GM12878 (cell line): ENCODE measurements around the gene GMDS. TPM values are rescaled to one million over a fixed set of nuclear protein-coding genes. Genes with fewer than 3 reads are reported as not detected.
A peak's percentile ranks its signal among the peaks of the same experiment; 100 is the strongest.

ENCODE experiments used
- BHLHE40 ChIP-seq, 2 experiments: fragments of 450-650 bp in 1 of 2; IDR thresholded peaks; 2 replicates each; pipeline ENCODE4 v1.6.1; 2011 to 2017; ENCODE audit warnings: low read depth in 2 of 2, borderline replicate concordance in 1 of 2, improper control_type of control experiment in 1 of 2, low read length in 1 of 2, mild to moderate bottlenecking in 1 of 2
- CBX3 ChIP-seq: fragments of 200-600 bp; sonication (generic); IDR thresholded peaks from 2 replicates; pipeline ENCODE4 v1.6.1; 2016; ENCODE audit warnings: low read depth, borderline replicate concordance
- CEBPZ ChIP-seq: fragments of 150-350 bp; IDR thresholded peaks from 2 replicates; pipeline ENCODE4 v1.6.1; 2016; ENCODE audit warnings: low read depth, low read length
- CHD1 ChIP-seq: IDR thresholded peaks from 2 replicates; pipeline ENCODE4 v1.6.1; 2012; ENCODE audit warnings: low read depth, low read length, improper control_type of control experiment
- CHD2 ChIP-seq: IDR thresholded peaks from 2 replicates; pipeline ENCODE4 v1.6.1; 2011; ENCODE audit warnings: low read depth, low read length, improper control_type of control experiment, borderline replicate concordance
- EGR1 ChIP-seq, 2 experiments: IDR thresholded peaks; 1 replicate in 1 of 2; 2 replicates in 1 of 2; pipeline ENCODE4 v1.6.1; 2011 to 2012; ENCODE audit warnings: low read depth in 2 of 2, low read length in 2 of 2, borderline replicate concordance in 1 of 2, mild to moderate bottlenecking in 1 of 2, moderate library complexity in 1 of 2
- ETV6 ChIP-seq, 2 experiments: fragments of 450-650 bp in 1 of 2; IDR thresholded peaks in 1 of 2; conservative IDR thresholded peaks in 1 of 2; 2 replicates each; pipeline ENCODE4 v1.6.1; 2014; ENCODE audit warnings: antibody characterized with exemption in 1 of 2, borderline replicate concordance in 1 of 2, low read depth in 1 of 2, mild to moderate bottlenecking in 1 of 2, moderate library complexity in 1 of 2
- FOS ChIP-seq: IDR thresholded peaks from 3 replicates; pipeline ENCODE4 v1.6.1; 2011; ENCODE audit warnings: borderline replicate concordance; ENCODE audit not compliant: insufficient read length; ENCODE audit errors: extremely low read depth
- MTA3 ChIP-seq: IDR thresholded peaks from 2 replicates; pipeline ENCODE4 v1.6.1; 2012; ENCODE audit warnings: low read length, inconsistent platforms, borderline replicate concordance
- MYC ChIP-seq: IDR thresholded peaks from 2 replicates; pipeline ENCODE4 v1.6.1; 2011; ENCODE audit warnings: mild to moderate bottlenecking, low read length, moderate library complexity, inconsistent platforms; ENCODE audit not compliant: insufficient read depth, insufficient replicate concordance, insufficient read length, severe bottlenecking
- NFXL1 ChIP-seq: fragments of 450-650 bp; IDR thresholded peaks from 2 replicates; pipeline ENCODE4 v1.6.1; 2017; ENCODE audit warnings: antibody characterized with exemption, mild to moderate bottlenecking, borderline replicate concordance
- SMAD1 ChIP-seq: fragments of 450-650 bp; IDR thresholded peaks from 2 replicates; pipeline ENCODE4 v1.6.1; 2018; ENCODE audit warnings: mild to moderate bottlenecking, low read depth; ENCODE audit not compliant: partially characterized antibody
- SMAD5 ChIP-seq: IDR thresholded peaks from 2 replicates; pipeline ENCODE4 v1.6.1; 2016; ENCODE audit warnings: antibody characterized with exemption, low read depth
- SMARCA5 ChIP-seq: fragments of 450-650 bp; IDR thresholded peaks from 2 replicates; pipeline ENCODE4 v1.6.1; 2017; ENCODE audit warnings: mild to moderate bottlenecking
- WRNIP1 ChIP-seq: IDR thresholded peaks from 2 replicates; pipeline ENCODE4 v1.6.1; 2011; ENCODE audit warnings: low read depth, low read length, improper control_type of control experiment, borderline replicate concordance
- YBX1 ChIP-seq: fragments of 450-650 bp; IDR thresholded peaks from 2 replicates; pipeline ENCODE4 v1.6.1; 2016; ENCODE audit warnings: antibody characterized with exemption
- YY1 ChIP-seq: IDR thresholded peaks from 2 replicates; pipeline ENCODE4 v1.6.1; 2011; ENCODE audit warnings: low read depth, mild to moderate bottlenecking, low read length
- ZZZ3 ChIP-seq: IDR thresholded peaks from 2 replicates; pipeline ENCODE4 v1.6.1; 2011; ENCODE audit warnings: low read depth; ENCODE audit not compliant: control insufficient read depth, insufficient read length
- polyA plus RNA-seq, 11 experiments: library from polyadenylated mRNA; depleted of rRNA in 4 of 11; unstranded in 6 of 11; stranded (reverse) in 5 of 11; fragments of >200 nt; fragmentation: Nextera tagmentation in 4 of 11; fragmentation: Illumina TruSeq in 1 of 11; extraction: Ambion mirVana in 4 of 11; extraction: Trizol in 1 of 11; gene quantifications; 1 replicate in 1 of 11; 2 replicates in 10 of 11; pipeline versions ENCODE4 v1.2.1 to v1.2.3, GENCODE V29; 2011 to 2016; ENCODE audit warnings: inconsistent platforms in 2 of 11, missing spikeins in 2 of 11, low read depth in 1 of 11
- total RNA-seq, 4 experiments: library from RNA; depleted of rRNA in 3 of 4; stranded (reverse); fragments of >200 nt in 3 of 4; fragmentation: Illumina TruSeq in 1 of 4; extraction: Trizol in 1 of 4; gene quantifications; 2 replicates each; pipeline versions ENCODE4 v1.2.1 to v1.2.3, GENCODE V29; 2013 to 2021
- TF ChIP-seq, protein P1 (sequence below): IDR thresholded peaks from 2 replicates; pipeline ENCODE4 v1.6.1; 2012; ENCODE audit warnings: low read depth, low read length, improper control_type of control experiment
- TF ChIP-seq, protein P2 (sequence below): IDR thresholded peaks from 2 replicates; pipeline ENCODE4 v1.6.1; 2011; ENCODE audit warnings: borderline replicate concordance, low read depth, mild to moderate bottlenecking, moderate library complexity, mixed read lengths, low read length; ENCODE audit not compliant: insufficient read depth; ENCODE audit errors: extremely low read length
- TF ChIP-seq, protein P3 (sequence below): fragments of 450-650 bp; IDR thresholded peaks from 2 replicates; pipeline ENCODE4 v1.6.1; 2017; ENCODE audit warnings: low read depth, mild to moderate bottlenecking, moderate library complexity
- TF ChIP-seq, protein P4 (sequence below): IDR thresholded peaks from 2 replicates; pipeline ENCODE4 v1.6.1; 2012; ENCODE audit warnings: low read depth, low read length, improper control_type of control experiment

The GMDS gene
- total and polyA plus RNA-seq, 10 of the 15 experiments (the other 5 are each of a cell fraction or from before 2014, with no cell fraction given): 0.61 to 53.8 (median 29.3) TPM

- TF ChIP-seq, protein P1, sequence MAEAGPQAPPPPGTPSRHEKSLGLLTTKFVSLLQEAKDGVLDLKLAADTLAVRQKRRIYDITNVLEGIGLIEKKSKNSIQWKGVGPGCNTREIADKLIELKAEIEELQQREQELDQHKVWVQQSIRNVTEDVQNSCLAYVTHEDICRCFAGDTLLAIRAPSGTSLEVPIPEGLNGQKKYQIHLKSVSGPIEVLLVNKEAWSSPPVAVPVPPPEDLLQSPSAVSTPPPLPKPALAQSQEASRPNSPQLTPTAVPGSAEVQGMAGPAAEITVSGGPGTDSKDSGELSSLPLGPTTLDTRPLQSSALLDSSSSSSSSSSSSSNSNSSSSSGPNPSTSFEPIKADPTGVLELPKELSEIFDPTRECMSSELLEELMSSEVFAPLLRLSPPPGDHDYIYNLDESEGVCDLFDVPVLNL: no peak
- TF ChIP-seq BHLHE40 (IDR thresholded peaks at IDR 0.05; ENCODE audit: borderline replicate concordance in 1 of 2, low read depth in 2 of 2, low read length in 1 of 2) (peak; percentile 58 to 94), NFXL1 (no peak), YY1 (peak; percentile 54; the same call in 1 of the 2 replicates), MYC (no peak), SMAD5 (no peak; the same call in 1 of the 2 replicates), MTA3 (no peak), CHD2 (no peak), CHD1 (no peak), SMARCA5 (0 out of 2 replicates have a peak, but pooled peaks have one; percentile 68), FOS (no peak), WRNIP1 (no peak), YBX1 (no peak), ZZZ3 (no peak), EGR1 (IDR thresholded peaks at IDR 0.05; ENCODE audit: borderline replicate concordance in 1 of 2, low read depth in 2 of 2, low read length in 2 of 2) (peak in 1 of 2 experiments; percentile 80; a peak in 2 of 3 replicates), CEBPZ (no peak), ETV6 (conservative IDR thresholded peaks at IDR 0.05 in 1 of 2, IDR thresholded peaks at IDR 0.05 in 1 of 2; ENCODE audit: borderline replicate concordance in 1 of 2, low read depth in 1 of 2) (no peak), SMAD1 (no peak), CBX3 (no peak)
- TF ChIP-seq, protein P2, sequence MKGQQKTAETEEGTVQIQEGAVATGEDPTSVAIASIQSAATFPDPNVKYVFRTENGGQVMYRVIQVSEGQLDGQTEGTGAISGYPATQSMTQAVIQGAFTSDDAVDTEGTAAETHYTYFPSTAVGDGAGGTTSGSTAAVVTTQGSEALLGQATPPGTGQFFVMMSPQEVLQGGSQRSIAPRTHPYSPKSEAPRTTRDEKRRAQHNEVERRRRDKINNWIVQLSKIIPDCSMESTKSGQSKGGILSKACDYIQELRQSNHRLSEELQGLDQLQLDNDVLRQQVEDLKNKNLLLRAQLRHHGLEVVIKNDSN: no peak
- TF ChIP-seq, protein P3, sequence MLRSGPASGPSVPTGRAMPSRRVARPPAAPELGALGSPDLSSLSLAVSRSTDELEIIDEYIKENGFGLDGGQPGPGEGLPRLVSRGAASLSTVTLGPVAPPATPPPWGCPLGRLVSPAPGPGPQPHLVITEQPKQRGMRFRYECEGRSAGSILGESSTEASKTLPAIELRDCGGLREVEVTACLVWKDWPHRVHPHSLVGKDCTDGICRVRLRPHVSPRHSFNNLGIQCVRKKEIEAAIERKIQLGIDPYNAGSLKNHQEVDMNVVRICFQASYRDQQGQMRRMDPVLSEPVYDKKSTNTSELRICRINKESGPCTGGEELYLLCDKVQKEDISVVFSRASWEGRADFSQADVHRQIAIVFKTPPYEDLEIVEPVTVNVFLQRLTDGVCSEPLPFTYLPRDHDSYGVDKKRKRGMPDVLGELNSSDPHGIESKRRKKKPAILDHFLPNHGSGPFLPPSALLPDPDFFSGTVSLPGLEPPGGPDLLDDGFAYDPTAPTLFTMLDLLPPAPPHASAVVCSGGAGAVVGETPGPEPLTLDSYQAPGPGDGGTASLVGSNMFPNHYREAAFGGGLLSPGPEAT: no peak
- TF ChIP-seq, protein P4, sequence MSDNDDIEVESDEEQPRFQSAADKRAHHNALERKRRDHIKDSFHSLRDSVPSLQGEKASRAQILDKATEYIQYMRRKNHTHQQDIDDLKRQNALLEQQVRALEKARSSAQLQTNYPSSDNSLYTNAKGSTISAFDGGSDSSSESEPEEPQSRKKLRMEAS: no peak; the same call in 1 of the 2 replicates
Measured at GRCh38 chr6:2245103-2245876, at the start of gene GMDS (continued).
